ENCODE results near the gene SULT2A1.
"Not testable (repeated sequence)": the region's sequence is repeated elsewhere in the genome, so short reads cannot be mapped to it uniquely, and the experiment has no call there.

The SULT2A1 gene

DNA sequence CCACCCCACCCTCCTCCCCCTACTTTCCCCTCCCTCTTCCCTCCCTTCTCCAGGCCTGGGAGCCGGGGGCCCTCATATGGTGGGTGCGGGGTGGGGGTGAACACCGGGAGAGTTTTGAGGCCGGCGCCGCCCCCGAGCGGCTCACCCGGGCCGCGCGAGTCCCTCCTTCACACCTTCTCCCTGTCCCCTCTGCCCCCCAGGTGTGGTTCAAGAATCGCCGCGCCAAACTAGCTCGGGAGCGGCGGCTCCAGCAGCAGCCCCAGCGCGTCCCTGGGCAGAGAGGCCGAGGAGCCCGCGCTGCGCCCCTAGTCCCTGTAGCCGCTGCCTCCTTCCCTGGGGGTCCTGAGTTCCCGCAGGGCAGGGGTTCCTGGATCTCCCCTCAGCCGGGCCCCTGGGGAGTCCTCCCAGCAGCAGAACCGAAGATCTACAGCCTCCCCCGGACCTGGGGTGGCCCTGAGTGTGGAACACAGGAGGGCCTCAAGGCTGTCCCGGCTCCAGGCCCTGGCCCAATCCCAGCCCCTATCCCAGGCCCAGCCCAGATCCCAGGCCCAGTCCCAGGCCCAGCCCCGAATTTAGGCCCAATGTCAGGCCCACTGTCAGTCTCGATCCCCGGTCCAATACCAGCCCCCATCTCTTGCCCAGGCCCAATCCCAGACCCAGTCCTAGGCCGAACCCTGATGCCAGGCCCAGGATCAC is 25.4 kb downstream of the SULT2A1 start:
- DNase-seq (ENCODE audit: low spot score) = no peak
- FAIRE-seq = no peak

DNA sequence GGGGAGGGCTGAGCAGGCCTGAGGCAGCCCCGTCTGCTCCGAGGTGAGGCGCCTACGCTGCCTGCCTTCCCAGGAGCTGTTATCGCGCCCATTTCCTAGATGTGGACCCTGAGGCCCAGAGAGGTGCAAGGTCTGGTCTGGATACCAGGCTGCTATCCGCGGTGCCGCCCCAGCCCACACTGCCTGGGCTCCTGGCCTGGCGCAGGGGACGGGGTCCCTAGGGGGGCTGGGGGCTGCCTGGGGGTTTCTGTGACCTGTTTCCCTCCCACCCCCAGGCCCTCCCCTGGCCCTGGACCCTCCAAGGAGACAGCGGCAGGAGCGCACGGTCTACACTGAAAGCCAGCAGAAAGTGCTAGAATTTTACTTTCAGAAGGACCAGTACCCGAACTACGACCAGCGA is 26.3 kb downstream of the SULT2A1 start:
- not testable (repeated sequence) for DNase-seq (ENCODE audit: low spot score); FAIRE-seq

DNA sequence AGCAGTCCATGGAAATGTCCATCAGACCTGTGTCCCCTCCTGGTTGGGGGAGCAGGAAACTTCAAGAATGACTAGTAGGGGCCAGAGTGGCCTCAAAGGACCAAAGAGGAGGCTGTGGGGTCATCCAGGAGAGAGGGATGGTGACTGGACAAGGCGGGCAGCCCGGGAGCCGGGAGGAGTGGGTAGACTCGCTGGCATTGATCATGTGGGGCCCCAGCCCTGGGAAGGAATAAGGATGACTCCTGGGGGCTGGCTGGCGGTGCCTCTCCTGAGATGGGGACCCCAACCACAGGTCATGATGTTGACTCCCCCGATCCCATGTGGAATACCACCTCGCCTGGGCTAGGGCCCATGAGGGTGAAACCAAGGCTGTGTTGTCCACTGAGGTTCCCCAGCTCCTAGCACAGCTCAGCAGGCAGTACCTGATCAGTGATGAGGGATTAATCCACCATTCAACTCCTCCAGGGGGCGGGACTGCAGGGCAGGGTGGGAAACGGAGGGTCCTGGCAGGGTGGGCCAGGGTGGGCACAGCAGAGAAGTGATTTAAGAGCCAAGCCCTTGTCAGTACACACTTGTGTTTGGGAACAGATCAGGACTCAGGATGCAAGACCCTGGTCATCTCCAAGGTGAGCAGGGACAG is 27.3 kb downstream of the SULT2A1 start, which contains the start of gene TPRX2:
TSS of gene TPRX2 (plus strand) at position 590 of the 640 bp plus-strand sequence. CDS start at position 602, 12 bp downstream.
- not testable (repeated sequence) for DNase-seq (ENCODE audit: low spot score)
- FAIRE-seq = peak; percentile 32

DNA sequence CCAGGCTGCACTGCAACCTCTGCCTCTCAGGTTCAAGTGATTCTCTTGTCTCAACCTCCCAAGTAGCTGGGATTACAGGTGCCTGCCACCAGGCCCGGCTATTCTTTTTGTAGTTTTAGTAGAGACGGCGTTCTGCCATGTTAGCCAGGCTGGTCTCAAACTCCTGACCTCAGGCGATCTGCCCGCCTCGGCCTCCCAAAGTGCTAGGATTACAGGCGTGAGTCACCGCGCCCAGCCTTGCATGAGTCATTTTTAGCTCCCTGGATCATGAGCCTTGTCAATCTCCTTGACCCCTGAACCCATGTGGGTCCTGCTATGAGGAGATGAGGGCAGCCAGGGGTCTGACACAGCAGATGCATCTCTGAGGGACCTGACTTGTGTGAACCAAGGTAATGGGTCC is 27.9 kb downstream of the SULT2A1 start:
- FAIRE-seq = not testable (repeated sequence)
- DNase-seq (ENCODE audit: low spot score) = peak; percentile 72

DNA sequence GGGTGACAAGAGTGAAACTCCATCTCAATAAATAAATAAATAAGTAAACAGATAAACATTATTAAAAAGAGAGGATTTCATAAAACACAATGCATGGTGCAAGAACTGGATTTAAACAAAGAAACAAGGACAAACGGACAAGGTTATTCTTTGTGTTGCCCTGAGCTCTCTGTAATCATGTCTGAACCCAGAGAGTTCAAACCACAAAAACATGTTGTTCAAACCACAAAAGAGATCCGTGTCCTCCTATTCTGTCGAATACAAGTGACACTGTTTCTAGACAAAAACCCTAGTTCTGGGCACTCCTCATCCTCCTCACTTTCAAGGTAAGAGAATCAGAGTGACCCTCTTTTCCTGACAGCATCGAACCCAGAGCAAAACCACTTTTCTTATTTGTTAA is 31.7 kb downstream of the SULT2A1 start:
- FAIRE-seq = no peak
- no peak for DNase-seq (ENCODE audit: low spot score)

DNA sequence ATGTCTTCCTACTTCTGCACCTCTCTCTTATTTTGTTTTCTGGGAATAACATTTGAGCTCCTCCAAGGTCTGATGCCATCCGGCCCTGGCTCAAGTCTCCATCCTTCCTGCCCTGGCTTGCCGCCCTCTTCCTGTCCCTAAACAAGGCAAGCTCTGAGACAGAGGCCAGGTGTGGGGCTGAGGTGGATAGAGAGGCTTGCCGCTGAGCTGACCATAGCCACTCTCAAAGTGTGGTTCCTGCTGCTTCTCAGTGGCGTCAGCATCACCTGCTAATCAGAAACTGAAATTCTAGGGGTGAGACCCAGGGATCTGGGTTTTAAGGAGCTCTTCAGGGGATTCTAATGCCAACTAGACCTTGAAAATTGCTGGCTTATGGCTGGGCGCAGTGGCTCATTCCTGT is 33.1 kb downstream of the SULT2A1 start:
- FAIRE-seq = no peak
- no peak for DNase-seq (ENCODE audit: low spot score)

DNA sequence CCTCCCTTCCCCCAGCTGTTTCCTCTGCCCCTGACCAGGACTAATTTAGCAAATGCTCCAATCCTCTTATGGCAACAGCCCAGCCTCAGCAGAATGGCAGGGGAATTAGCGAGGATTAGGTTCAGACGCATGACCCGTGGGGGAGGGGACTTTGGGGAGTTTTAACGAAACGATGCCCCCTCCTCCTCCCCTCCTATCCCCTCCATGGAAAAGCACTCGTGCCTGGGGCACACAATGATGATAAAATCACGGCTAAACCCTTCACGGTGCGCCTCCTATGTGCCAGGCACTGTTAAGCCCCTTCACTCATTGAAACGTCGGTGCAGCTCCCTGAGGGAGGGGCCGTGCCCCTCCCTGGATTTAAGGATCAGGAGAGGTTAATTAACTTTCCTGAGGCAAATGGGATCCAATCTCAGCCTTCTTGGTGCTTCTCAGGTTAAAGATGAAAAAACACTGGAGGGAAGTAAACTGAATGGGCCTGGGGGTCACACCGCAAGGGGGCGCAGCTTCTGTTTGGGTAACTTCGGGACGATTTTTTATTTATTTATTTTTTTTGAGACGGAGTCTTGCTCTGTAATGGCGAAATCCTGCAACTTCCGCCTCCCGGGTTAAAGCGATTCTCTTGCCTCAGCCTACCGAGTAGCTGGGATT is 37.2 kb downstream of the SULT2A1 start:
- DNase-seq (ENCODE audit: low spot score) (peak; percentile 48), FAIRE-seq (no peak)

DNA sequence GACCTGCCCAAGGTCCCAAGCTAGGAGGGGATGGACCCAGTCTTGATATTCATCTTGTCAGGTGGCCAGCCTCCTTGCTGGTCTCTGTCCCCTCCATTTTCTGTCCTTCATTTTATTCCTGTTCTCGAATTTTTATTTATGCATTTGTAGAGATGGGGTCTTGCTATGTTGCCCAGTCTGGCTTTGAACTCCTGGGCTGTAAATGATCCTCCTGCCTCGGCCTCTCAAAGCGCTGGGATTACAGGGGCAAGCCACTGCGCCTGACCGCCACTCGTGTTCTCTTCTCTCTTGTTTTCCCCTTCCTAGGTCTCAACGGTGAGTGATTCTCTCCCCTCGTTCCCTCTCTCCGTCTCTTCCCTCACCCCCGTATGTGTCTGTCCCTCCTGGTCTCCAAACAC is 37.7 kb downstream of the SULT2A1 start:
- FAIRE-seq (no peak), DNase-seq (ENCODE audit: low spot score) (no peak)

DNA sequence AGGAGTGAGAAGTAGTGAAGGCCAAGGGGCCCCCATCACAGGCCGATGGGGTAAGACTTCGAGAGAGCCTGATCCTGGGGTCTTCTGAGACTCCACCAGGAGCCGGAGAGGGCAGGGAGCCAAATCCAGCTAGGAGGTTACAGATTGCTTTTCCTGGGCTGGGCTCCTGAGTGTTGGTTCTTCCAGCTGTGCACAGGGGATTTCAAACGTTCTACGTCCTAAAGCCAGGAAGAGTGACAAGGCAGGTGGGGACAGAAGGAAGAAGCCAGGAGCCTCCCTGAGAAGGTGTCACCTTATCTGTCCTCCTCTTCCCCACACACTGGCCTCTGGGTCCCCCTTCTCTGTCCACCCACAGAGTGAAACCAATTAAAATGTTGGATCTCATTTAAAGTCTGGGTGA is 43.2 kb downstream of the SULT2A1 start:
- DNase-seq (ENCODE audit: low spot score) (no peak), FAIRE-seq (no peak)

DNA sequence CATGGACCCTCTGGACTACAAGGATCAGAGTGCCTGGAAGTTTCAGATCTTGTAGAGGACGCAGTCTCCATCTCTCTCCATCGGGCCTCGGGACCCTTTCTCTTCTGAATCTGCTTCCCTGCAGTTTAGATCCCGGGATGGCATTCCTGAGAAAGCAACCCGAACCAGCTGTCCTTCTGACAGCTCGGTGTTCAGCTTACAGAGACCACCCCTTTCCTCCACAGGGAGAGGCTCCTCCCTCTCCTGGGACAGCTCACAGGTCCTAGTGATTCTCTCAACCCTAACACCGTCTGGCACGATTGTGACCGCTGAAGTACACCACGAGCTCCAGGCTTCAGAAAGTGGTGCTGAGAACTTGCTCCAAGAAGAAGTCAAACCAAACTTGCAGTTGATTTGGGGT is 46.2 kb downstream of the SULT2A1 start:
- DNase-seq (ENCODE audit: low spot score) (no peak), FAIRE-seq (no peak)

DNA sequence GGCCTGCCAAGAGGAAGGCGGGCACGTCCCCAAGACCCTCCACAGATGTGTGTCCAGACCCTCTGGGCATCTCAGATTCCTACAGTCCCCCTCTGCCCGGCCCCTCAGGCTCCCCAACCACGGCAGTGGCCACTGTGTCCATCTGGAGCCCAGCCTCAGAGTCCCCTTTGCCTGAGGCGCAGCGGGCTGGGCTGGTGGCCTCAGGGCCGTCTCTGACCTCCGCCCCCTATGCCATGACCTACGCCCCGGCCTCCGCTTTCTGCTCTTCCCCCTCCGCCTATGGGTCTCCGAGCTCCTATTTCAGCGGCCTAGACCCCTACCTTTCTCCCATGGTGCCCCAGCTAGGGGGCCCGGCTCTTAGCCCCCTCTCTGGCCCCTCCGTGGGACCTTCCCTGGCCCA is 46.7 kb downstream of the SULT2A1 start:
- no peak for FAIRE-seq
- no peak for DNase-seq (ENCODE audit: low spot score)

DNA sequence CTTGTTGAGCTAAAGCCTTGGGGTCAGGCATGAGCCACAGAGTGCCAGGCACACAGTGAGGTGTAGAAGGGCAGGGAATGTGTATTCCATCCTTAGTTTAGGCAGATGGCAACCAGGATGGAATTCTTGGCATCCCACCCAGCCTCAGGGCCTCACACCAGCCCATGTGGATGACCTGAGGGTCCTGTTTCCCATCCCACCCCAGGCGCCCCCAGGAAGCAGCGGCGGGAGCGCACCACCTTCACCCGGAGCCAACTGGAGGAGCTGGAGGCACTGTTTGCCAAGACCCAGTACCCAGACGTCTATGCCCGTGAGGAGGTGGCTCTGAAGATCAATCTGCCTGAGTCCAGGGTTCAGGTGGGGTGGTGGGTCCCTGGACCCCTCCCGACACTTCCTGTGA is 50.1 kb downstream of the SULT2A1 start:
- DNase-seq (ENCODE audit: low spot score) (no peak), FAIRE-seq (no peak)

DNA sequence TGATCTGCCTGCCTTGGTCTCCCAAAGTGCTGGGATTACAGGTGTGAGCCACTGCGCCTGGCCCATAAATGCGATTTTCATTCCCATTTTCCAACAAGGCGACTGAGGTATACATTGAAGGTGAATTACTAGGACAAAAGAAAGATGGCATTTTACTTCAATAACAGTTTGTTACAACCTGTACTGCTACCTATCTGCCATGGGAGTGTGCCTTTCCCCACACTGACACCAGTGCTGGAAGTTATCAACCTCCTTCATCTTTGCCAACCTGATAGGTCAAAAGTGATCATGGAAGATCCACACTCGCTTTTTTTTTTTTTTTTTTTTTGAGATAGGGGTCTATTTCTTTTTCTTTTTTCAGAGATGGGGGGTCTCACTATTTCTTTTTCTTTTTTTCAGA is 53.4 kb downstream of the SULT2A1 start:
- FAIRE-seq (no peak), DNase-seq (ENCODE audit: low spot score) (no peak)

DNA sequence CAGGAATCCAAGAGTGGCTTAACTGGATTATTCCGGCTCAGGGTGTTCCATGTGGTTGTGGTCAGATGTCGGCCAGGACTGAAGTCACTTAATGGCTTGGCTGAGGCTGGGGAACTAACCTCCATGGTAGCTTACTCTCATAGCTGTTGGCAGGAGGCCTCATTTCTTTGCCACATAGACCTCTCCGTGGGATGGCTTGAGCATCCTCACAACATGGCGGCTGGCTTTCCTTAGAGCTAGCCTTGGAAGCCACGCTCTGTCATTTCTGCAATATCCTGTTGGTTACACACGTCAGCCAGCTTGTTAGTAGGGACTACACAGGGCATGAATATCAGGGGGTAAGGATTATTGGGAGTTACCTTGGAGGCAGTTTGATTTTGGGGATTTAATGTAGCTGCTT is 59.3 kb downstream of the SULT2A1 start:
- no peak for FAIRE-seq
- no peak for DNase-seq (ENCODE audit: low spot score)

DNA sequence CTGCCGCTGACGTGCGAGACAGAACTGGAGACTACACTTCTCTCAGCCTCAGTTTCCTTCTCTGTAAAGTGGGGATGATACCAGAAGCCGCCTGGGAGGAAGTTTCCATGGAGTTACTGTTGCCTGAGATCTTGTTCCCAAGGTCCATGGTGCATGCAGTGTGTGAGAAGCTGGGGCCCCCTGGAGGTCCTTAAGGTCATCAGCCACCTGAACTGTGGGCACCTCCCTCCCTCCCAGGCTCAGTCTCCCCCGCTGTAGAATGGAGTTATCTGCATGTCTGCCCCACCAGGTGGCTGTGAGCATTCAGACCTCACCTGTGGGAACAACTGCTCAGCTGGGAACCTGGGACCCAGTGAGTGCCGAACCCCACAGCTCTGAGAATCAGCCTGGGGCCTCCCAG is 61.7 kb downstream of the SULT2A1 start:
- DNase-seq (ENCODE audit: low spot score) = no peak
- FAIRE-seq = no peak

DNA sequence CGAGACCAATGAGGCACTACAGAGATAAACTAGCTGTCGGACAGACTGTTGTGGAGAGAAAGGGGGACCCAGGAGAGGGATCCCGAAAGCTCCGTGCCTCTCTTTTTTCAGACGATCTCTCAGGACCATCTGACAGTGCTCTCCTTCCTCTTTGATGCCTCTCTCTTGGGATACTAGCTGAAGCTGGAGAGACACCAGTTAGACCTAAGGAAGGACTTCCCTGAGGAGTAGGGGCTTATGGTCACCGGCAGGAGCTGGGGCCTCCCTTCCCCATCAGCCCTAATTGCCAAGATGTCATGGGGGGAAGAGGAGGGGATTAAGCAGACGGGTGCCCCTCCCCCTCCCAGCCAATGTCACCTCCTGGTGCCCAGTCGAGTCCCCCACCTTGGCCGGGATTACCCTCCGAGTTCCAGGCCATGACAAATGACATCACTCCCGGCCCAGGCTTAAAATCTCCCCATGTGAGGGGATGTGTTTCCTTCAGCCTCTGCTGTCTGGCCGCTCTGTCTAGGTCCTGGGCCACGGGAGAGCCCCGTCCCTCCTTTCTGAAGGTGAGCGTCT is 64.6 kb downstream of the SULT2A1 start, which contains the start of gene CRX:
TSS of gene CRX (plus strand) at position 478 of the 561 bp plus-strand sequence. CDS start 12,507 bp downstream, outside the sequence.
- FAIRE-seq = no peak

More for the DNA sequence above, 64.6 kb downstream of the SULT2A1 start, which contains the start of gene CRX:
- DNase-seq (ENCODE audit: low spot score) = no peak

Measured in urothelium cell line (cell line).